ENCODE data around the gene TYR. TPM values are rescaled to one million over a fixed set of nuclear protein-coding genes. Genes with fewer than 3 reads are reported as not detected.
"Not testable (repeated sequence)": the region's sequence is repeated elsewhere in the genome, so short reads cannot be mapped to it uniquely, and the experiment has no call there.

TYR gene
- total RNA-seq, 1 experiment from 2014 or later: not detected

DNA sequence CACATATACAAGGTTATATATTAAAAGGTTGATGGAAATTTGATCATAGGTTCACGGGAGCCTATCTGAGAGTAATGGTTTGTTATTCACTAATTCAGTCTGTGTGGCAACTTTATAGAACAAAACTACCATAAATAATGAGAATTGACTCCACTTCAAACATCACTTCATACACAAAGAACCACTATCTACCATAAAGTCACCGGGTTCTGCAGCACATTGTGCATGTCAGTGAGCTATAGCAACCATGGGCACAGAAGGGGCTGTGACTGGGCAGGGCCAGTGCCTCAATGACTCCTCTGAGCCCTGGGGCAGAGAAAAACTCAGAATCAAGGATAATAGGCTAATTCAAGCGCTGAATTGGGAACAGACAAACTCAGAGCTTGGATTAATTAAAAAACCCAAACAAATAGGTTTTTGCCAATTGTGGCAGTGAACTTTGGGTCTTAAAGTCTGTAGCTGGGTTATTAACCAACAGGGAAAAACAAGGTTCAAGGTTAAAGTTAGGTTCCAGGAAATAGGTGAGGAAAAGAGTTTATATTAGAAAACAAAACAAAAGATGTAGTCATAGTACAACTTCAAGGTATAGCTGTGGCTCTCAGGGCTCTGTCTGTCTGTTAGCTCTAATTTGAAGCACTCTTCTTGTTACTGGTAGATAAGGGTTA is 131.8 kb downstream of the TYR start:
- H3K4me1 Mint-ChIP-seq, POLR2A ChIA-PET, H3K4me3 Mint-ChIP-seq: not testable (repeated sequence)

DNA sequence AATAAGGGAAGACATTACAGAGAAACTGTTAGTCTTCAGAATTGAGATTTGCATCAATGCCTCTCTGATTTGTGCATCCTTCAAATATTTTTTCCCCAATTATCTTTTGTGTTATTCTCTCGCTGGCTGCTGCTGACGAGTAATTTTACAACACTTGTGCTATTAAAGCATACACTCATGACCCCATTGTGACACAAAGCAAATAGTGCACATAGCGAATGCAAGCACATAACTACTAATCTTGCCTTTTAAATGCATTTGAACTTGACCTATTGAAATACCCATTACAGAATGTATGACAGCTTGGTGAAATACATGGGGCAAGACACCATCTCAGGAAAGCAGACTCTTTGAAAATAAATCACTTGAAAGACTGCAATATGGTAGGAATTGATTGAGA is 132.9 kb downstream of the TYR start:
- ATAC-seq; H3K9me3 Mint-ChIP-seq; H3K4me3 Mint-ChIP-seq; H3K27me3 Mint-ChIP-seq (ENCODE audit: low read depth); H3K36me3 Mint-ChIP-seq; H3K4me1 Mint-ChIP-seq; H3K27ac Mint-ChIP-seq; DNase-seq (ENCODE audit: low spot score); CTCF ChIA-PET; POLR2A ChIA-PET: not testable (repeated sequence)

More for the DNA sequence above, 131.8 kb downstream of the TYR start:
- H3K27ac Mint-ChIP-seq; DNase-seq (ENCODE audit: low spot score); CTCF ChIA-PET; H3K36me3 Mint-ChIP-seq; H3K9me3 Mint-ChIP-seq; ATAC-seq; H3K27me3 Mint-ChIP-seq (ENCODE audit: low read depth): not testable (repeated sequence)

DNA sequence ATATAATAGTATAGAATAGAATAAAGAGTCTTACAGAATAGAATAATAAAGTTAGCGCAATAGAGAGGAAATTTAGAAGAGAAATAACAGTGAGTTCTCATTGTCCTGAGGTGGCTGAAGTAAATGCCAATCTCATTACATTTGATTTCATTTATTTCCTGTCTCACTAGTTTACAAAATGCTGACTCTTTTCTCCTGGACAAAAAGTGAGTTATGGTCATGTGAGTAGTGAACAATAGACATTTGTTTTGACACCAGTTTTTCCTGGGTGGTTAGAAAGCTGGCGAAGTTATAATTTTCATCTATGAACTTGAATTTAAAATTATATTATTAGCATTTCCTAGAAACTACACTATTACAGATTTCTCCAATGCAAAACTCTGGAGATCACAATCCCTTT is 143.7 kb downstream of the TYR start:
- CTCF ChIA-PET: interaction anchor here (0.6 kb wide), 1 partner anchor 305 kb away, joined by 3 read pairs; no protein-coding TSS in a partner anchor
- no peaks in the 10 kb centered on the region for H3K27me3 Mint-ChIP-seq (ENCODE audit: low read depth)
- POLR2A ChIA-PET: no interaction called here
- TF ChIP-seq HMGA2 (CRISPR knock-in tag; IDR thresholded peaks at IDR 0.05) (no peak), KAT7 (CRISPR knock-in tag; IDR thresholded peaks at IDR 0.05; ENCODE audit: borderline replicate concordance) (no peak), GRHL2 (CRISPR knock-in tag; IDR thresholded peaks at IDR 0.05; ENCODE audit: insufficient replicate concordance, severe bottlenecking) (no peak), NFYB (CRISPR knock-in tag; conservative IDR thresholded peaks at IDR 0.05; ENCODE audit: low read depth) (no peak), TEAD4 (CRISPR knock-in tag; IDR thresholded peaks at IDR 0.05) (no peak), NR3C1 (CRISPR knock-in tag; conservative IDR thresholded peaks at IDR 0.05; ENCODE audit: low read depth) (no peak)
- TF ChIP-seq, protein P1, sequence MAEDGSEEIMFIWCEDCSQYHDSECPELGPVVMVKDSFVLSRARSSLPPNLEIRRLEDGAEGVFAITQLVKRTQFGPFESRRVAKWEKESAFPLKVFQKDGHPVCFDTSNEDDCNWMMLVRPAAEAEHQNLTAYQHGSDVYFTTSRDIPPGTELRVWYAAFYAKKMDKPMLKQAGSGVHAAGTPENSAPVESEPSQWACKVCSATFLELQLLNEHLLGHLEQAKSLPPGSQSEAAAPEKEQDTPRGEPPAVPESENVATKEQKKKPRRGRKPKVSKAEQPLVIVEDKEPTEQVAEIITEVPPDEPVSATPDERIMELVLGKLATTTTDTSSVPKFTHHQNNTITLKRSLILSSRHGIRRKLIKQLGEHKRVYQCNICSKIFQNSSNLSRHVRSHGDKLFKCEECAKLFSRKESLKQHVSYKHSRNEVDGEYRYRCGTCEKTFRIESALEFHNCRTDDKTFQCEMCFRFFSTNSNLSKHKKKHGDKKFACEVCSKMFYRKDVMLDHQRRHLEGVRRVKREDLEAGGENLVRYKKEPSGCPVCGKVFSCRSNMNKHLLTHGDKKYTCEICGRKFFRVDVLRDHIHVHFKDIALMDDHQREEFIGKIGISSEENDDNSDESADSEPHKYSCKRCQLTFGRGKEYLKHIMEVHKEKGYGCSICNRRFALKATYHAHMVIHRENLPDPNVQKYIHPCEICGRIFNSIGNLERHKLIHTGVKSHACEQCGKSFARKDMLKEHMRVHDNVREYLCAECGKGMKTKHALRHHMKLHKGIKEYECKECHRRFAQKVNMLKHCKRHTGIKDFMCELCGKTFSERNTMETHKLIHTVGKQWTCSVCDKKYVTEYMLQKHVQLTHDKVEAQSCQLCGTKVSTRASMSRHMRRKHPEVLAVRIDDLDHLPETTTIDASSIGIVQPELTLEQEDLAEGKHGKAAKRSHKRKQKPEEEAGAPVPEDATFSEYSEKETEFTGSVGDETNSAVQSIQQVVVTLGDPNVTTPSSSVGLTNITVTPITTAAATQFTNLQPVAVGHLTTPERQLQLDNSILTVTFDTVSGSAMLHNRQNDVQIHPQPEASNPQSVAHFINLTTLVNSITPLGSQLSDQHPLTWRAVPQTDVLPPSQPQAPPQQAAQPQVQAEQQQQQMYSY (CRISPR knock-in tag; IDR thresholded peaks at IDR 0.05): no peak
- TF ChIP-seq, protein P2, sequence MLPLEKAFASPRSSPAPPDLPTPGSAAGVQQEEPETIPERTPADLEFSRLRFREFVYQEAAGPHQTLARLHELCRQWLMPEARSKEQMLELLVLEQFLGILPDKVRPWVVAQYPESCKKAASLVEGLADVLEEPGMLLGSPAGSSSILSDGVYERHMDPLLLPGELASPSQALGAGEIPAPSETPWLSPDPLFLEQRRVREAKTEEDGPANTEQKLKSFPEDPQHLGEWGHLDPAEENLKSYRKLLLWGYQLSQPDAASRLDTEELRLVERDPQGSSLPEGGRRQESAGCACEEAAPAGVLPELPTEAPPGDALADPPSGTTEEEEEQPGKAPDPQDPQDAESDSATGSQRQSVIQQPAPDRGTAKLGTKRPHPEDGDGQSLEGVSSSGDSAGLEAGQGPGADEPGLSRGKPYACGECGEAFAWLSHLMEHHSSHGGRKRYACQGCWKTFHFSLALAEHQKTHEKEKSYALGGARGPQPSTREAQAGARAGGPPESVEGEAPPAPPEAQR (CRISPR knock-in tag; IDR thresholded peaks at IDR 0.05): no peak
- TF ChIP-seq, protein P3, sequence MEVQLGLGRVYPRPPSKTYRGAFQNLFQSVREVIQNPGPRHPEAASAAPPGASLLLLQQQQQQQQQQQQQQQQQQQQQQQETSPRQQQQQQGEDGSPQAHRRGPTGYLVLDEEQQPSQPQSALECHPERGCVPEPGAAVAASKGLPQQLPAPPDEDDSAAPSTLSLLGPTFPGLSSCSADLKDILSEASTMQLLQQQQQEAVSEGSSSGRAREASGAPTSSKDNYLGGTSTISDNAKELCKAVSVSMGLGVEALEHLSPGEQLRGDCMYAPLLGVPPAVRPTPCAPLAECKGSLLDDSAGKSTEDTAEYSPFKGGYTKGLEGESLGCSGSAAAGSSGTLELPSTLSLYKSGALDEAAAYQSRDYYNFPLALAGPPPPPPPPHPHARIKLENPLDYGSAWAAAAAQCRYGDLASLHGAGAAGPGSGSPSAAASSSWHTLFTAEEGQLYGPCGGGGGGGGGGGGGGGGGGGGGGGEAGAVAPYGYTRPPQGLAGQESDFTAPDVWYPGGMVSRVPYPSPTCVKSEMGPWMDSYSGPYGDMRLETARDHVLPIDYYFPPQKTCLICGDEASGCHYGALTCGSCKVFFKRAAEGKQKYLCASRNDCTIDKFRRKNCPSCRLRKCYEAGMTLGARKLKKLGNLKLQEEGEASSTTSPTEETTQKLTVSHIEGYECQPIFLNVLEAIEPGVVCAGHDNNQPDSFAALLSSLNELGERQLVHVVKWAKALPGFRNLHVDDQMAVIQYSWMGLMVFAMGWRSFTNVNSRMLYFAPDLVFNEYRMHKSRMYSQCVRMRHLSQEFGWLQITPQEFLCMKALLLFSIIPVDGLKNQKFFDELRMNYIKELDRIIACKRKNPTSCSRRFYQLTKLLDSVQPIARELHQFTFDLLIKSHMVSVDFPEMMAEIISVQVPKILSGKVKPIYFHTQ (CRISPR knock-in tag; IDR thresholded peaks at IDR 0.05): no peak
- TF ChIP-seq, protein P4, sequence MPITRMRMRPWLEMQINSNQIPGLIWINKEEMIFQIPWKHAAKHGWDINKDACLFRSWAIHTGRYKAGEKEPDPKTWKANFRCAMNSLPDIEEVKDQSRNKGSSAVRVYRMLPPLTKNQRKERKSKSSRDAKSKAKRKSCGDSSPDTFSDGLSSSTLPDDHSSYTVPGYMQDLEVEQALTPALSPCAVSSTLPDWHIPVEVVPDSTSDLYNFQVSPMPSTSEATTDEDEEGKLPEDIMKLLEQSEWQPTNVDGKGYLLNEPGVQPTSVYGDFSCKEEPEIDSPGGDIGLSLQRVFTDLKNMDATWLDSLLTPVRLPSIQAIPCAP (CRISPR knock-in tag; IDR thresholded peaks at IDR 0.05): no peak
- TF ChIP-seq, protein P5, sequence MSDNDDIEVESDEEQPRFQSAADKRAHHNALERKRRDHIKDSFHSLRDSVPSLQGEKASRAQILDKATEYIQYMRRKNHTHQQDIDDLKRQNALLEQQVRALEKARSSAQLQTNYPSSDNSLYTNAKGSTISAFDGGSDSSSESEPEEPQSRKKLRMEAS (CRISPR knock-in tag; IDR thresholded peaks at IDR 0.05): no peak
- TF ChIP-seq, protein P6, sequence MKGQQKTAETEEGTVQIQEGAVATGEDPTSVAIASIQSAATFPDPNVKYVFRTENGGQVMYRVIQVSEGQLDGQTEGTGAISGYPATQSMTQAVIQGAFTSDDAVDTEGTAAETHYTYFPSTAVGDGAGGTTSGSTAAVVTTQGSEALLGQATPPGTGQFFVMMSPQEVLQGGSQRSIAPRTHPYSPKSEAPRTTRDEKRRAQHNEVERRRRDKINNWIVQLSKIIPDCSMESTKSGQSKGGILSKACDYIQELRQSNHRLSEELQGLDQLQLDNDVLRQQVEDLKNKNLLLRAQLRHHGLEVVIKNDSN (CRISPR knock-in tag; IDR thresholded peaks at IDR 0.05): no peak
- no peak for ATAC-seq
- no peak overlapping the region for H3K27ac Mint-ChIP-seq
- H3K36me3 Mint-ChIP-seq: 0 out of 2 replicates have a peak, but pooled peaks cover 3% of the 10 kb centered on the region
- peaks cover 21% of the 10 kb centered on the region for H3K4me1 Mint-ChIP-seq
- no peaks in the 10 kb centered on the region for H3K9me3 Mint-ChIP-seq
- no peak overlapping the region for H3K4me3 Mint-ChIP-seq
- no peak for DNase-seq (ENCODE audit: low spot score)
